Fibroblast of skin of abdomen (primary cell): Measurements from ENCODE around the gene DLGAP1.

Experiments
- DNase-seq: peaks from one replicate; pipeline ENCODE4 v3.0.0-alpha.2; 2013

DLGAP1 gene

DNA sequence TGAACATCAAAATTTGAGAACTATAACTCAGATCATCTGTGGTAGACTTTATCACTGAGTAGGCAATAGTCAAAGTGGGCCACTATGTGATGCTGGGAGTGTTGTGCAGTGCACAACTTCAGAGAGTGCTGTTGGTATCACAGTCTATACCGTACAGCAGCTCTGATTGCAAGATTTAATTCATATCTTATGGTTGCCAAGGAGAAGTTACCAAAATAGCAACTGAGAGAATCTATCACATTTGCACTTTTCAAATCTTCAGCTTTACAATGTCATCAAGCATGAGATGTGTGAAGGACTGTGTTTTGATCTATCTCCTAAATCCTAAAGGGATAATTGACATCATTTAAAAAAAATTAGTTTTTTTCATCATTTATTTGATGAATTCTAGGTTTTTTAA lies 216.1 kb downstream of the DLGAP1 start:
- DNase-seq, result no peak

DNA sequence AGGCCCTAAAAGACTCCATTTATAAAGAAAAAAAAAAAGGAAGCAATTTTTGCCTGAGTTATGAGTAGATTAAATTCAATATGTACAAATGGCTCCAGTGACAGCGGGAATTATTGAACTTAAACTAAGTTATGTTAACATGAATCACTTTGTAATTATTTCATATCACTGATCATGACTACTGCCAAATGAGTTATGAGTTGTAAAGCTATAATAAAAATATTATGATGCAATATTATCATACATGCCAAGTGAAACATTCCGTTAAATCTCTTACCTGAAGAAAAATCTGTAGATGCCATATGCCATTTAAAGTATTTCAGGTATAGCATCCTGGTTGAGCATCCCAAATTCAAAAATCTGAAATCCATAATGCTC lies 217.5 kb downstream of the DLGAP1 start:
- DNase-seq, result no peak

DNA sequence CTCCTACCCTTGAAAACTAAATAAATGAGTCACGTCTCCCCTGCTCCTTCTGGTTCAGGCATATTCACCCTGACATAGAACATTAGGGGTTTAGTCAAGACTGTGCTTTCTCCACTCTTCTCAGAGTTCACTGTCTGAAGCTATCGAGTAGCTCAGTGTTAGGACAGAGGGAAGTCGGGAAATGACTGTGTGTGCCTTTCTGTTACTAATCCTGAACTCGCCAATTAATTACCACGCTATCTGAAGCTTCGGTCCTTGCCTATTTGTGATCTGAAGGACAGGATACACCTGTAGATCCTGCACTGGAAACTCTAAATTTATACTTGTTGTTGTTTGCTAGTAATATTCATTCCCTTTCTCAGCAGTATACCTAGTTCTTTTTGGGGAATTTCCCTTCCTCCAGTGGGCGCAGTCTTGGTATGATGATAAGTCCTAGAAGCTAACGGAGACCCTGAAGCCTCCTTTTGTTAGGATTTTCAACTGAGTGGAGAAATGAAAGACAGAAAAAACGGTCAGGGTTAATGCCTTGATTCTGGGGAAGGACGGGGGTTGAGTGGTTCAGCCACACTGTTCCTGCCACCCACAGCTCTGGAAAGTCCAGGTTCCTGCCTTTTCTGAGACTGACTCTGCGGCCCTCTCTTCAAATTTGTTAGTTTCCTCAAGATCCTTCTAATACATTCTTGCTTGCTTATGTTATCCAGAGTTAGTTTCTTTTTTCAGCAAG lies 218.0 kb downstream of the DLGAP1 start:
- DNase-seq, result no peak

DNA sequence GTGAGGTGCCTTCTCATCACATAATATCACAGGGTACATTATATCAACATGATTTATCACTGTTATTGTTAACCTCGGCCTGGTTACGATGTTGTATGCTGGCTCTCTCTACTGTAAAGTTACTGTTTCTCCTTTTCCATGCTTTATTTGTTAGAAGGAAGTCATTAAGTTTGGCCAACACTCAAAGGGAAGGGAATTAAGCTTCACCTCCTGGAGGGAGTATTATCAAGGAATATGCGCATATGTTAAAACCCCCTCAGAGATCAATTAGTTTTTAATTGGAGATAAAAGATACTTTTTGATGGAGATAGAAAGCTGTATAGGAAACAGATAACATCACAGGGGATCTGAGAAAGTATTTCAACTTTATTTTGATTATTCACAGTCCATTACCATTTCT lies 221.6 kb downstream of the DLGAP1 start:
- DNase-seq, result no peak

DNA sequence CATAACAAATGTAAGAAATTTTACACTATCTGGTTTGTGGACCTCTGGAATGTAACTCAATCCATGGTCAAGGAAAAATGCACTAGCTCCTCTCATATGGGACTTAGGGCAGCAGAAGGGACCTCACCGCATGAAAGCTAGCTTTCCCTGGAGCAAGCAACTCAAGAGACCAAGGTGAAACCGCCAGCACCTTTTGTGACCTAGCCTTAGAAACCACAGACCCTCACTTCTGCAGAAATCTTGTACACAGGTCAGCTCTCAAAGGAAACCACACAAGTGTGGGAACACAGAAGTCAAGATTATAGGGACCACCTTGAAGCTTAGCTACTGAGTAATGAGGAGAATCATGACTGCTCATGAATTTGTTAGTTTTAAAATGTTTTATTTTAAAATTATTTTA lies 222.5 kb downstream of the DLGAP1 start:
- DNase-seq, result no peak

DNA sequence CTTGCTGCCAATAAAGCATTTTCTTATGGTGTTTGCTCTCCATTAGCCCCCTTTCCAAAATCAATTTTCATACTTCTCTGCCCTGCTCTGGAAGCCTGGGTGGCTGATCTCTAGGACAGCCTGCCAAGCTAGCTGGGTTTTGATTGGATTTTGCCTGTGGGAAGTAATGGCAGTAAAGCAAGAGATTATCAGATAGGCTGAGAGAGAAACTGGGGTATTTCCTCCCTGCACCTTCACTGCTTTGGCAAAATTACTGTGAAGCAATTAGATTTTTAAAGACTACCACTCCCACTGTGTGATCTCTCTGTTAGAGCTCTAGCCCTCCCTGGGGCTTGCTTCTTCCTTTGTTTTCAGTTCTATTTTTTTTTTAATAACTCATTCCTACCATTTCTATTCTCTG lies 223.8 kb downstream of the DLGAP1 start:
- no peak for DNase-seq

DNA sequence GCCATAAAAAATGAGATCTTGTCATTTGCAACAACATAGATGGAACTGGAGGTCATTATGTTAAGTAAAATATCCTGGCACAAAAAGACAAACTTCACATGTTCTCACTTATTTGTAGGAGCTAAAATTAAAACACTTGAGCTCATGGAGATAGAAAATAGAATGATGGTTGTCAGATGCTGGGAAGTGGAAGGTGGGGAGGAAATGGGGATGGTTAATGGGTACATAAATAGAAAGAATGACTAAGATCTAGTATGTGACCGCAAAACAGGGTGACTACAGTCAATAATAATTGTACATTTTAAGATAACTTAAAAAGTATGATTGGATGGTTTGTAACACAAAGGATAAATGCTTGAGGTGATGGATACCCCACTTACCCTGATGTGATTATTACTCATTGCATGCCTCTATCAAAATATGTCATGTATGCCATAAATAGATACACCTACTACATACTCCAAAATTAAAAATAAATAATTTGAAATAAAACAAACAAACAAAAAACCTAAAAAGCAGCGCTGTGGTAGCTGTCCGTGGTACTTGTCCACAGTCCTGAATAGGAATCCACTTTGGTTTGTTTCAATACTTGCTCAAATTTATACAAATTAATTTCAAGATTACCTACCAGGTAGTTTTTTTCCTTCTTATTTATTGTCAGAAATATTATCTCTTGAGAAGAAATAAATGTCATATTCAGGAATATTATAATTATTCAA lies 224.5 kb downstream of the DLGAP1 start:
- DNase-seq, result no peak

DNA sequence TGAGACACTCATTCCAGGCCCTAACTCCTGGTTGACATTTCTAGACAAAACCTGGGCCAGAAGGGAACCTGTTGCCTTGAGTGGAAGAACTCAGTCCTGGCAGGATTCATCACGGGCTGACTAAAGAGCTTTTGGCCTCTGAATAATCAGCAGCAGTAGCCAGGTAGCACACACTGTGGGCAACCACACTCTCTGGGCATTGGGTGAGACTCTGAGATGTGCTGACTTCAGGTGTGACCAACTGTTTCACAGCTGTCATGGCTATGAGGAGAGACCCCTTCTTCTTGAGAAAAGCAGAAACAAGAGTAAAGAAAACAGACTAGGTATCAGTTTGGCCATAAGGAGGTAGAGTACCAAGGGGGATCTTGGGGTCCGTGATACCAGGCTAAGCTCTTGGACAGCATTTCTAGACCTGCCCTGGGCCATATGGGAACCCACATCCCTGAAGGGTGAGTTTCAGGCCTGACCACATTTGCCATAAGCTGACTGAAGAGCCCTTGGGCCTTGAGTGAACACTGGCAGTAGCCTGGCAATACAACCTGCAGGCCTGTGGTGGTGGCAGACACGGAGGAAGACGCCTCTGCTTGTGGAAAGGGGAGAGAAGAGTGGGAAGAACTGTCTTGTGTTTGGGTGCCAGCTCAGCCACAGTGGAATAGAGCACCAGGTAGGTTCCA lies 230.9 kb downstream of the DLGAP1 start:
- DNase-seq, result no peak

DNA sequence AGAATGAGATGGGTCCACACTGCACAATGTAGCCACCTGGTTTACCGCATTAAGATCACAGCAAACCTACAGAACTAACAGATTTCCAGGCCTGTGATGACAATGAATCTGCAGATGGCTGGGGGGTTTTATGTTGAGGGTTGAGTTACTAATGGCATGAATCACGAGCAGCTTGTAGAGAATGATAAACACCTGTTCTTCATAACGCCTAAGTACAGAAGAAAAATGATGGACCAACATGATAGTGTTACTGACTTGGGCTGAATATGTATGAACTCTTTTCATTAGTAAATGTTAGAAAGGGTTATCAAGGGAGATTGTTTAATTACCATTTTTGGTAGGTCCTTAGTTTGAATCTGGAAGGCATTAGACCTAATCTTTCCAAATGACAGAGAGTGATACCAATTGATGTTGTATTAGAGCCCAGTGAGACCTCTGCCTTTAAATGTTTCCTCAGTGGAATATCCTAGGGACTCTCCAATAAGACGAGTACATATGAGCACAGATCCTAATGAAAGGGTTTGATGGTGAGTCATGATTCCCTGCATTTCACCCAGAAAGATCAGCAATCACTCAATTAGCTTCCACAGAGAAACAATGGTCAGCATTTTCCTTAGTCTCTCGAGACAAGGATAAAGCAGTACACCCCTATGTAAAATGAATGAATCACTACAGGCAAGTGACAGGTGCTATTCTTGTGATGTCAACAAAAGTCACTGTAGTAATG lies 243.8 kb downstream of the DLGAP1 start:
- no peak for DNase-seq

DNA sequence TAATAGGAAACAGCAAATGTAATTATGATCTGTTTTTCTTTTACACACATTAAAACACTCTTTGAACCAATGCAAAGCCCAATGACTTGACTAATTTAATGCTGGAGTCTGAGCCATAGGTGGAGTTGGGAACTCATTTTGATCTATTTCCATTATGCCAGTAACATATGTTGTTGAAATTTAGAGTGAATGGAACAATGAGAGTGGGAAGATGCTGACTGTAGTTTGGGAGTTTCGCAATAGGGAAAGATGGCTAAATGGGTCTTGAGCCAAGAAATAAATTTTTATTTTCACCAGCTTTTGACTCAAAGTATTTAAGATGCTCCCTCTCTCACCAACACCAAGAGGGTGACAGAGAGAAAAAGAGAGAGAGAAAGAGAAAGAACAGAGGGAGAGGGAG lies 246.7 kb downstream of the DLGAP1 start:
- DNase-seq, result no peak

DNA sequence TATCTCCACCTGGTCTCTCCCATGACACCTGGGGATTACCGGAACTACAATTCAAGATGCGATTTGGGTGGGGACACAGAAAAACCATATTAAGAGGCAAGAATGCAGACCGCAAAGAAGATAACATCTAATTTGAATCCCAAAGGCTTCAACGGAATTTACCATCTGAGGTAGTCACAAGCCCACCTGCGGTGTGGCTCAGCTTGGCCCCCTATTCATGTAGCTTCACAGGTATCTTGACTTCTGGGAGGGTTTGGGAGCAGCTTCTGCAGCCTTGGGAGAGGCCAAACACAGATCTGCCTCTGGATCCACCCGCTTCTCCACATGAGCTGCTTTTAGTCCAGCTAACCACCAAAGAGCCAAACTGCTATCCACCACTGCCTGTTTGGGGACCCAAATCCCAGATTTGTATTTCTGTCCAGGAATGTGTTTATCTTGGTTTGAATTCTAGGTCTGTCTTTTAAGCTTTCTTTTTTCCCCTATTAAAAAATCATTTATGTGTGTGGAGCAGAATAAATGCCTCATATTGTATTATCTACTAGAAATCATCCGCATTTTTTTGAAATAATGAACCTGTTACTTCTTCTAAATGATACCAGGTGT lies 247.6 kb downstream of the DLGAP1 start:
- DNase-seq, result no peak

DNA sequence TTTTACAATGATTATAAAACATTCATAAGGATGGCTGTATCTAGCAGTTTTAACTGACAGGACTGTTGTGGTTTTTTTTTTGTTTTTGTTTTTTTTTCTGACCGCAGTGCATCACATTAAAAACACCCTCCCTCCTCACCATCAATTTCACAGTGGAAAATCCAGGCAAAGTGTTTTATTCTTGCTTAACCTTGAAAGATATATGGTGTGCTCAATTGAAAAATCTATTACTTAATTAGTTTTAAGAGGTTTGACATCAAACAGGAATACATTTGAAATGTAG lies 250.7 kb downstream of the DLGAP1 start:
- no peak for DNase-seq

DNA sequence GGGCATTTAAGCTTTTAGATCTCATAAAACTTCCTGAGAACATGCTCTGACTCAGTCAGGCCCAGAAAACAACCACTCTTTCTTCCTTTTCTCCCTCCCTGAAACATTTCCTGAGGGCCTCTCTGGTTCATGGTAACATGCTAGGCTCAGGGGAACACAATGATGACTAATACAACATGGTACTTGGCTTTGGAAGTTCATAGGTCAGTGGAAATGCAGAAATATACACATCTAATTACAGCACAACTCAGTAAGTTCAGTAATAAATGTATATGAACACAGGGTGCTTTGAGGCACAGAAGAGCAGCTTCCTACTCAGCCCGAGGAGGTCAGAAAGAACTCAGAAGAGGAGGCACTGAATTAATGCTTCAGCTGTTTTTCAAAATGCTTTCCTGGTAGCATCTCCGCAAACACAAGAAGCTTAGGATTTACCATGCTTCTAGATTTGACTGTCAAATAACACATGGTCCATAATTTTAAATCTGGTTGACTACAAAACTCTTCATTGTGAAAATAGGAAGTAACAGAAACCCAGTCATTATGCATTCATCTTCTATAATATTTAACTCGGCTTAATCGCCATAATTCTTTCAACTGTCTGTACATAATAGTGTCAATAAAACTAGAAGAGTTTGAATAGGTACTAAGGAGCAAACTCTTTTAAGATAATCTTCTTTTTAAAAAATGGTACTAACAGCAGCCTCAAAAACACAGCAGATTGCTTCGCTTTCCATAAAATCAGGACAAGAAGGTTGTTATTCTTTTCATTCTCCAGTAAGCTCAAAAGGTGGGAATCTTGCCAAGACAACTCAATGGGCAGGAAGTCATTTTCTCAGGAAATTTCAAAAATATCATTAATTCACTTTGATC lies 251.3 kb downstream of the DLGAP1 start:
- no peak for DNase-seq

DNA sequence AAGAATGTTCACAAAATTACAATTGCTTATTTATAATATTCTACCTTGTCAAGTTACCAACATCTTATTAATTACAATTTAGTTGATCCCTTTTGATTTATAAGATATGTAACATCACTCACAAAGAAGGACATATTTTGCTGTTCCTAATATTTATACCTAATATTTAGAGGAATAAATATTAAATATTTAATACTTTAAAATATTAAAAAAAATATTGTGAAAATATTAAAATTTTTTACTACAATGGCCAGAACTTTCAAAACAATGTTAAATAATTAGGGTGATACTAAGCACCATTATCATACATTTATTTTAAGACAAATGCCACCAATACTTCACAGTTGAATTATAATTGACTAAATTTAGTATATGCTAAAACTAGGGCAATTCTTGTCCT lies 254.7 kb downstream of the DLGAP1 start:
- DNase-seq, result no peak

DNA sequence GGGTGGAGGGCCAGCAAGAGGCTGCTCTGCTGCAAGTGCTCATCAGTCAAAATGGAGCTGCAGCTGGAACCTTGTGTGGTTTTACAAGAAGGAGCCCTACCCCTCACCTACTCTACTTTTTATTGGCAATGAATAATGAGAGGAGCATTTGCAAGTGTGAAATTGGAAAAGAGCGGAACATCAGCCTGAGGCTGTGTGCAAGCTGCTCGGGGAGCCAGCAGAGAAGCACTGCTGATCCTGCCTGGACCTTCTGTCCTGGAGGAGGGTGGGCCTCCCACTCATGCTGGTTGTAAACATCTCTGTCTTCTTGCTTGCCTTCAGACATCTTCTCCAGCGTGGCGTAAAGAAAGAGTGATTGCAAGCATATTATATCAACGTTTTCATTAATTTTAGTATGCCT lies 256.2 kb downstream of the DLGAP1 start:
- DNase-seq, result no peak

DNA sequence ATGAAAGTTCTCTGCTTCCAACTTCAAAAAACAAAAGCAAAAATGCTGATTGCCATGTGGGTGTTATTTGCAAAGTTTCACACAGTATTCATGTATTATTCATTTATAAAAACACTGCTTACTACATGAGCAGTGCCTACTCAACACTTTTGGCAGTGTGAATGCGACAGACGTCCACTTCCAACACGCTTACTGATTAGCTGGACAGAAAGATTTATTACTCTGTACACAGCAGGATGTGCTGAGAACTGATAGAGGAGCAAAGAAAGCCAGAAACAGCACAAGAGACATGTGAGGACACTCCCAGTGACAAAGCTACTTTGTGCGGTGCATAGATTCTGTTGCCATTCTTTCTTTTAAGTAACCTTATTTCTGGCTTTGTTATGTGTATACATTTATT lies 258.8 kb downstream of the DLGAP1 start:
- no peak for DNase-seq

DNA sequence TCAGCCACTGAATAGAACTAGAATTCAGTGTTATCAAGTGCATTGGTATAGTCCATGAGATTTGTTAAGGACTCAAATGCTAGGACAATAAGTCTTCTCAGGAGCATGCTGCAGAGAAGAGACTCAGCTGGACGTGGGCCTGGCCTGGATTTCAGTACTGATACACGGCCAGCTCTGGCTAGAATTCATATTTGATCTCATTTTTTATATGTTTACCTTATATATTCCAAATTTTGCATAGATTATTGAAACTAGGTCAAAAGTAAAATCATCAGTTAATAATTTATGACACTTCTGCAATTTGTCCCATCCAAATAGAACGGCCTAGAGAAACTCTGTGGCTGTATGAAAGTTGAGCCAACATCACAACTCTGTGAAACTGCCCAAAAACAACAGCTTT lies 262.0 kb downstream of the DLGAP1 start:
- DNase-seq, result no peak

DNA sequence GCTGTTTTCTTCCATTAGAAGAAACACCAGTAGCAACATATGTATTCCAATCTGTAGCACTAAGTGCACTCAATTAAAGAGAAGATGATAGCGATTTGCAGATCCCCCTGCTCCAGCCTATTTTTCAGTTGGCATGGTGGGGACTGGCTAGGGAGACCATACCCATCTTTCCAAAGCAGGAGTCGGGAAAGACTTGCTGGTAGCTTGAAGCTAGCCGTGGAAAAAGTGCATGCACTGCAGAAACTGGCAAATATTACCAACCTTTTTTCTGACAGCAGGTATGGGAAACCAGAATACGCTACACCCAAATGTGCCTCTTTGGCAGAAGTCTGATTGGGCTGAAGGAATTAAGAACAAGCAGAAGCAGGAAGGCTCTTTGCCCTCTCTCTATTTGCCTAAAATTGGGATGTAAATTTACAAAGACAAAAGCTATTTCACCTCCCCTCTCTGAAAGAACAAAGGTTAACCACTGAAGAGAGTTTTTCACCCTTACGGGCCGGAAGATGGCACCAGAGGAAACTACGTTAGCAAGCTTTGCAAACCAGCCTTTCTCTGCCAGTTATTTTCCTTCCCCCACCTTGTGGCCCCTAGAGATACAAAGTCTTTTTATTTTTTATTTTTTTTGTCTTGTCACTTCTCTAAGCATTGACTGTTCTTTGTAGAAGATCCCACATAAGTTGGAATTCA lies 273.1 kb downstream of the DLGAP1 start:
- no peak for DNase-seq

DNA sequence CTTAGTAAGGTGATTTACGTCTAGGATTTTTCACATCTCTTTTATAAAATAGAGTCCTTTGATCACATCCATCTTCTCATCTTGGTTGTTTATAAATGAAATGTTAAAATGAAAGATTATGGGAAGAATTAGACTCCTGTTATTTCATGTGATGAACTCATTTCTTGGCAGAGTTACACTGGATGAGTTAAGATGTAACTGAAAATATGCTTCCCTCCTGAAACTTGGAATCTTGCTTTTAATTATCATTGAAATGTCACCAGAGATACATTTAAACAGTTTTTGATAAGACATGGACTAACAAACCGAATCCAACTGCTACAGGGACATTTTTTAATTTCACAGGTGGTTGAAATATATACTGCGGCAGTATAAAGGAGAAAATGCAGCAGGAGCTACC lies 274.0 kb downstream of the DLGAP1 start:
- peak; percentile 0 for DNase-seq

DNA sequence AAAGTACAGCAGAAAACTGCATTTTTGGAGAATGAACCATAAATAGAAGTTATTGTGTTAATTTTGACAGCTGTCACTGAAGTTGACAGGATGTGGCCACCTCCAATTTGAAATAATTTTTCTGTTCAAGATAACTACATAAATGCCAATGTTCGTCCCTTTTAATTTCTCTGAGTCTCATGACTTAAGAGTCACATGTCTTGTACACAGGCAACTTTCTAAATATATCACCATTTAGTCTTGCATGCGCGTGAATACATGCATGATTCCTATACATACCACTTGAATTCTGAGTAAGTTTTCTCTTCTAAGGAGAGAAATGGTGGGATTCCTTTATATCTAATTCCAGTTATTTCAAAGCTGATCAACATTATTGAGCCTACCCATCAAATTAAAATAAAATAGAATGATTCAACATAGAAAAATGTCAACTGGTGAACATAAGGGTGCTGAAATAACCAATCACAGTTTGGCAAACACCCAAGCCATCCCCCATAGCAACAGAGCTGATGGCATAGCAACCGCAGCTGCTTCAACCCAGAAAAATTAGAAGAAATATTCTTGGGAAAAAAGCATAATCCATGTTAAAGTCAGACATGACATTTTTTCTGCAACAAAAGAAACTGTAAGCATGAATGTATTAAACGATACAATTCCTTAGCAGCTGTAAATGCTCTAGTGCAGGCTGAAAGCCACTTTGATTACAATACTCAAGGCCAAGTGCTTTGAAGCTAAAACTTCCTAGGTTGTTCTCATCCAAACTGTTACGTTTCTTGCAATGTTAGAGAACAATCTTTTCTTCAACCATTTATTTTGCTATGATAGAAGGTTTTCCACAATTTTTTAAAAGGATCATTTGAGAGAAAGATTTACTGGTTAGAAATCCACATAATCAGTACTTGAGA lies 282.7 kb downstream of the DLGAP1 start:
- DNase-seq, result no peak
